Neuronal stem cell (in vitro differentiated cells): Measurements from ENCODE around the gene KCNH4.
"Not testable (repeated sequence)": the region's sequence is repeated elsewhere in the genome, so short reads cannot be mapped to it uniquely, and the experiment has no call there.

Experiments
- DNase-seq: peaks from one replicate; pipeline ENCODE4 v3.0.0-alpha.2; 2013; ENCODE audit warnings: low spot score
- H2AFZ ChIP-seq: one replicate; pipeline ENCODE4 v1.6.1; 2013; ENCODE audit warnings: mild to moderate bottlenecking, low read length, inconsistent platforms
- H2AK5ac ChIP-seq: 2 replicates; pipeline ENCODE4 v1.6.1; 2013; ENCODE audit warnings: low read depth, mild to moderate bottlenecking, inconsistent platforms, low read length, moderate library complexity, mixed read lengths
- H2BK120ac ChIP-seq: 2 replicates; pipeline ENCODE4 v1.6.1; 2013; ENCODE audit warnings: low read depth, mild to moderate bottlenecking, inconsistent platforms, low read length, moderate library complexity, mixed read lengths
- H2BK12ac ChIP-seq: one replicate; pipeline ENCODE4 v1.6.1; 2013; ENCODE audit warnings: low read length, inconsistent platforms
- H2BK15ac ChIP-seq: 2 replicates; pipeline ENCODE4 v1.6.1; 2013; ENCODE audit warnings: mild to moderate bottlenecking, low read length, inconsistent platforms, mixed read lengths
- H2BK5ac ChIP-seq: one replicate; pipeline ENCODE4 v1.6.1; 2013; ENCODE audit warnings: inconsistent platforms, mild to moderate bottlenecking, low read length, moderate library complexity
- H3K14ac ChIP-seq: one replicate; pipeline ENCODE4 v1.6.1; 2013; ENCODE audit warnings: low read length, inconsistent platforms
- H3K18ac ChIP-seq: 2 replicates; pipeline ENCODE4 v1.6.1; 2013; ENCODE audit warnings: low read length, inconsistent platforms
- H3K23ac ChIP-seq: 2 replicates; pipeline ENCODE4 v1.6.1; 2013; ENCODE audit warnings: low read depth, mild to moderate bottlenecking, mixed read lengths, low read length, inconsistent platforms; ENCODE audit not compliant: poor library complexity
- H3K27ac ChIP-seq: replicated peaks from 3 replicates; pipeline ENCODE4 v1.5.1; 2013; ENCODE audit warnings: low read length, inconsistent platforms
- H3K27me3 ChIP-seq, 3 experiments: 2 replicates each; pipeline ENCODE4 v1.6.1; 2013; ENCODE audit warnings: low read length in 3 of 3, mild to moderate bottlenecking in 2 of 3, inconsistent platforms in 1 of 3, low read depth in 1 of 3, mixed read lengths in 1 of 3, moderate library complexity in 1 of 3; ENCODE audit not compliant: control insufficient read depth in 3 of 3, insufficient read depth in 3 of 3
- H3K36me3 ChIP-seq, 2 donors: replicated peaks in 1 of 2; 2 replicates each; pipeline ENCODE4 v1.6.1; 2013; ENCODE audit warnings: low read length in 2 of 2; ENCODE audit not compliant: control insufficient read depth in 2 of 2, insufficient read depth in 2 of 2
- H3K4ac ChIP-seq: 2 replicates; pipeline ENCODE4 v1.6.1; 2013; ENCODE audit warnings: inconsistent platforms, mild to moderate bottlenecking, low read length, moderate library complexity
- H3K4me1 ChIP-seq, 2 donors: 1 replicate in 1 of 2; 2 replicates in 1 of 2; pipeline ENCODE4 v1.6.1; 2013; ENCODE audit warnings: low read length in 2 of 2, low read depth in 1 of 2; ENCODE audit not compliant: control insufficient read depth in 2 of 2, insufficient read depth in 1 of 2
- H3K4me2 ChIP-seq: one replicate; pipeline ENCODE4 v1.6.1; 2013; ENCODE audit warnings: mild to moderate bottlenecking, low read length, inconsistent platforms; ENCODE audit not compliant: insufficient read depth, poor library complexity, severe bottlenecking
- H3K4me3 ChIP-seq, 2 donors: 2 replicates each; pipeline ENCODE4 v1.5.1; 2013; ENCODE audit warnings: low read length in 2 of 2, mild to moderate bottlenecking in 2 of 2, inconsistent platforms in 1 of 2, moderate library complexity in 1 of 2
- H3K79me1 ChIP-seq: one replicate; pipeline ENCODE4 v1.6.1; 2013; ENCODE audit warnings: low read depth, mild to moderate bottlenecking, inconsistent platforms, low read length, moderate library complexity
- H3K9ac ChIP-seq: one replicate; pipeline ENCODE4 v1.6.1; 2013; ENCODE audit warnings: mild to moderate bottlenecking, low read depth, low read length, inconsistent platforms; ENCODE audit not compliant: poor library complexity
- H3K9me3 ChIP-seq, 2 donors: replicated peaks in 1 of 2; 2 replicates each; pipeline versions ENCODE3 to v1.6.1; 2013; ENCODE audit warnings: low read length in 2 of 2, mild to moderate bottlenecking in 2 of 2, inconsistent platforms in 1 of 2, low read depth in 1 of 2, mixed read lengths in 1 of 2, moderate library complexity in 1 of 2; ENCODE audit not compliant: control insufficient read depth in 2 of 2, insufficient read depth in 1 of 2
- H4K8ac ChIP-seq: one replicate; pipeline ENCODE4 v1.6.1; 2013; ENCODE audit warnings: low read depth, mild to moderate bottlenecking, inconsistent platforms, low read length, moderate library complexity
- H4K91ac ChIP-seq: one replicate; pipeline ENCODE4 v1.6.1; 2013; ENCODE audit warnings: low read length, low read depth, mild to moderate bottlenecking, inconsistent platforms; ENCODE audit not compliant: poor library complexity
- WGBS, 2 donors: extraction: QIAGEN DNeasy Blood & Tissue Kit; methylation state at CpG; one replicate each; pipeline ENCODE4 v1.1.7; 2013; ENCODE audit warnings: missing lambda C conversion rate in 2 of 2, mixed read lengths in 1 of 2; ENCODE audit not compliant: insufficient read length in 2 of 2, insufficient replicate concordance in 1 of 2; ENCODE audit errors: extremely low coverage in 2 of 2; 5-methylcytosine and 5-hydroxymethylcytosine counted together

KCNH4 gene

GRCh38 chr17:42206153-42206612, 25.2 kb upstream of the KCNH4 start:
- not testable (repeated sequence) for H3K9me3 ChIP-seq, H3K9ac ChIP-seq, H4K8ac ChIP-seq, H2BK15ac ChIP-seq, DNase-seq, H2AK5ac ChIP-seq, H3K4me3 ChIP-seq, H3K14ac ChIP-seq, H3K4ac ChIP-seq, H3K27me3 ChIP-seq, H2BK120ac ChIP-seq, H3K18ac ChIP-seq, H3K4me1 ChIP-seq, H3K79me1 ChIP-seq, H3K23ac ChIP-seq, H4K91ac ChIP-seq, H2BK12ac ChIP-seq, H2BK5ac ChIP-seq, H3K4me2 ChIP-seq, H2AFZ ChIP-seq, H3K27ac ChIP-seq
- H3K36me3 ChIP-seq, result peaks cover 40 to 96% of the 10 kb centered on the region in 2 donors
- WGBS, 2 donors, result no CpG with 5 or more reads among the region's 8 CpGs

DNA sequence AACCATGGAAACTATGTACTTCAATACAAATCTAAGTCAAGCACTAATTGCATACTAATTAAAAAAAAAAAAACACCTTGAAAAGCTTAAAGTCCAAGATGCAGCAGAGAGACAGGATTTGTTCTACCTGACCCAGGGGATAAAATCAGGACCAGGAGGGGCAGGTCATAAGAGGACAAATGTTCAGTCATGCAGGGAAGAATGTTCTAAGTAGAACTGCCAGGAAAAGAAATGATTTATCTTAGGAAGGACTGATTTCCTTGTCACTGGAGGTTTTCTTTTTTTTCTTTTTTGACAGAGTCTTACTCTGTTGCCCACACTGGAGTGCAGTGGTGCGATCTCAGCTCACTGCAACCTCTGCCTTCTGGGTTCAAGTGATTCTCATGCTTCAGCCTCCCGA, 22.4 kb upstream of the KCNH4 start:
- H3K27ac ChIP-seq, result no peak overlapping the region
- no peak overlapping the region for H3K18ac ChIP-seq
- H2BK120ac ChIP-seq, result no peak overlapping the region
- WGBS, 2 donors, result no CpG with 5 or more reads among the region's 2 CpGs
- H3K4me1 ChIP-seq, result no peaks in the 10 kb centered on the region
- H3K9me3 ChIP-seq, result no peaks in the 10 kb centered on the region
- no peak overlapping the region for H3K14ac ChIP-seq
- no peak overlapping the region for H4K91ac ChIP-seq
- no peak overlapping the region for H3K4me3 ChIP-seq
- H3K4me2 ChIP-seq, result no peak overlapping the region
- no peak overlapping the region for H2BK5ac ChIP-seq
- no peak overlapping the region for H2BK15ac ChIP-seq
- H2BK12ac ChIP-seq, result no peak overlapping the region
- no peak overlapping the region for H2AFZ ChIP-seq
- H3K36me3 ChIP-seq, result peaks cover 32 to 95% of the 10 kb centered on the region in 2 donors
- no peaks in the 10 kb centered on the region for H3K27me3 ChIP-seq
- no peak for DNase-seq
- no peaks in the 10 kb centered on the region for H3K79me1 ChIP-seq
- no peak overlapping the region for H2AK5ac ChIP-seq
- no peak overlapping the region for H3K23ac ChIP-seq
- no peak overlapping the region for H3K4ac ChIP-seq
- H3K9ac ChIP-seq, result no peak overlapping the region
- no peak overlapping the region for H4K8ac ChIP-seq

DNA sequence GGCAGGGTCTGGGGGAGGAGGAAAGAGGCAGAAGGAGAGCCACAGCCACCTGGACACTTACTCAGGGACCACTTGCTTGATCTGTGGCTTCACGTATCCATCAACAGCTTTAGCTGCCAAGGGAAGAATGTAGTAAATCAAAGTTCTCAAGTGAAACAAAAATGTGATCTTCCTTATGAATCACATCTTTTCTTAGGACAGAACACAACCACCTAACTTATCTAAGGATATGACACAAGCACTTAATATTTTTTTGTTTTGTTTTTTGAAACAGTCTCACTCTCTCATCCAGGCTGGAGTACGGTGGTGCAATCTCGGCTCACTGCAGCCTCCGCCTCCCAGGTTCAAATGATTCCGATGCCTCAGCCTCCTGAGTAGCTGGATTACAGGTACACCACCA, 21.8 kb upstream of the KCNH4 start:
- H2AK5ac ChIP-seq, result no peak overlapping the region
- H3K9ac ChIP-seq, result no peak overlapping the region
- no peak overlapping the region for H3K27ac ChIP-seq
- peaks cover 32 to 89% of the 10 kb centered on the region in 2 donors for H3K36me3 ChIP-seq
- H2BK120ac ChIP-seq, result no peak overlapping the region
- H3K4me1 ChIP-seq, result no peaks in the 10 kb centered on the region
- no peak overlapping the region for H2BK12ac ChIP-seq
- no peak overlapping the region for H3K4ac ChIP-seq
- no peaks in the 10 kb centered on the region for H3K79me1 ChIP-seq
- H4K8ac ChIP-seq, result no peak overlapping the region
- no CpG with 5 or more reads among the region's 5 CpGs for WGBS, 2 donors
- H3K23ac ChIP-seq, result no peak overlapping the region
- H2BK5ac ChIP-seq, result no peak overlapping the region
- no peak overlapping the region for H3K14ac ChIP-seq
- H3K4me3 ChIP-seq, result no peak overlapping the region
- no peak overlapping the region for H4K91ac ChIP-seq
- H3K18ac ChIP-seq, result no peak overlapping the region
- no peak overlapping the region for H3K4me2 ChIP-seq
- DNase-seq, result no peak
- no peaks in the 10 kb centered on the region for H3K27me3 ChIP-seq
- no peak overlapping the region for H2BK15ac ChIP-seq
- no peak overlapping the region for H2AFZ ChIP-seq
- no peaks in the 10 kb centered on the region for H3K9me3 ChIP-seq

- Histone ChIP-seq H2BK120ac (no peak overlapping the region), H3K4me1 (no peaks in the 10 kb centered on the region), H3K36me3 (peaks cover 28 to 84% of the 10 kb centered on the region in 2 donors), H3K27me3 (no peaks in the 10 kb centered on the region), H3K23ac (no peak overlapping the region), H3K9ac (no peak overlapping the region), H3K4ac (no peak overlapping the region), H2BK5ac (no peak overlapping the region), H2BK15ac (no peak overlapping the region), H3K4me3 (no peak overlapping the region), H2AFZ (no peak overlapping the region), H3K4me2 (no peak overlapping the region), H3K14ac (no peak overlapping the region), H3K18ac (no peak overlapping the region), H3K27ac (no peak overlapping the region), H3K9me3 (no peaks in the 10 kb centered on the region), H4K8ac (no peak overlapping the region), H3K79me1 (no peaks in the 10 kb centered on the region), H4K91ac (no peak overlapping the region), H2AK5ac (no peak overlapping the region), H2BK12ac (no peak overlapping the region)
- DNase-seq, result no peak
- WGBS, 2 donors, result no CpG with 5 or more reads among the region's 6 CpGs
Measured at GRCh38 chr17:42202159-42202558, 21.2 kb upstream of the KCNH4 start.
